ENCODE data around the gene IL17RD.

GRCh38 chr3:57166660-57167059, 1.5 kb upstream of the IL17RD start:
- TF ChIP-seq YY1 (IDR thresholded peaks at IDR 0.05; ENCODE audit: low read depth) (no peak), EP300 (IDR thresholded peaks at IDR 0.05; ENCODE audit: borderline replicate concordance in 1 of 2, low read depth in 1 of 2, low read length in 1 of 2) (no peak), POLR2AphosphoS5 (IDR thresholded peaks at IDR 0.05; ENCODE audit: low read depth, low read length) (no peak), GATA2 (CRISPR knock-in tag; IDR thresholded peaks at IDR 0.05) (no peak), TAF1 (IDR thresholded peaks at IDR 0.05; ENCODE audit: borderline replicate concordance, low read depth, low read length) (no peak), FOSL2 (IDR thresholded peaks at IDR 0.05; ENCODE audit: borderline replicate concordance, low read depth) (no peak), CTCF (IDR thresholded peaks at IDR 0.05) (no peak)

Measured in SK-N-SH (cell line).